WTC11 (cell line): Measurements from ENCODE around the gene ZNF593. TPM values are rescaled to one million over a fixed set of nuclear protein-coding genes. Genes with fewer than 3 reads are reported as not detected.

Experiments used
- ATF1 ChIP-seq: sonication (generic); formaldehyde crosslinking; IDR thresholded peaks from 2 replicates; pipeline ENCODE4 v1.8.1; 2023; ENCODE audit warnings: mild to moderate bottlenecking, moderate library complexity, missing genetic modification reagents
- CREM ChIP-seq: sonication (generic); formaldehyde crosslinking; IDR thresholded peaks from 2 replicates; pipeline ENCODE4 v1.8.1; 2022; ENCODE audit warnings: mild to moderate bottlenecking, missing genetic modification reagents, moderate library complexity
- JAZF1 ChIP-seq: fragments of 250-450 bp; sonication (Bioruptor Pico); IDR thresholded peaks from 2 replicates; pipeline ENCODE4 v1.9.0; 2021; ENCODE audit warnings: moderate library complexity, mild to moderate bottlenecking, inconsistent platforms
- KAT7 ChIP-seq: sonication (generic); formaldehyde crosslinking; IDR thresholded peaks from 2 replicates; pipeline ENCODE4 v1.8.1; 2023; ENCODE audit warnings: missing genetic modification reagents, mild to moderate bottlenecking, borderline replicate concordance
- MXD4 ChIP-seq: fragments of 250-450 bp; sonication (Bioruptor Pico); IDR thresholded peaks from 2 replicates; pipeline ENCODE4 v1.8.0; 2021; ENCODE audit warnings: mild to moderate bottlenecking, moderate library complexity, borderline replicate concordance
- MYBL2 ChIP-seq: sonication (generic); formaldehyde crosslinking; IDR thresholded peaks from 2 replicates; pipeline ENCODE4 v1.8.1; 2023; ENCODE audit warnings: mild to moderate bottlenecking, moderate library complexity, missing genetic modification reagents
- NFE2L1 ChIP-seq: sonication (generic); formaldehyde crosslinking; IDR thresholded peaks from 2 replicates; pipeline ENCODE4 v1.8.1; 2023; ENCODE audit warnings: missing genetic modification reagents
- OVOL2 ChIP-seq: fragments of 250-450 bp; sonication (Bioruptor Pico); IDR thresholded peaks from 2 replicates; pipeline ENCODE4 v1.9.0; 2021; ENCODE audit warnings: mild to moderate bottlenecking, borderline replicate concordance
- SOX15 ChIP-seq: fragments of 250-450 bp; sonication (Bioruptor Pico); IDR thresholded peaks from 2 replicates; pipeline ENCODE4 v1.9.0; 2021; ENCODE audit warnings: mild to moderate bottlenecking
- TEAD1 ChIP-seq: sonication (generic); formaldehyde crosslinking; IDR thresholded peaks from 2 replicates; pipeline ENCODE4 v1.8.0; 2022; ENCODE audit warnings: mild to moderate bottlenecking, missing genetic modification reagents
- ZBTB21 ChIP-seq: sonication (generic); formaldehyde crosslinking; IDR thresholded peaks from 2 replicates; pipeline ENCODE4 v1.8.1; 2023; ENCODE audit warnings: mild to moderate bottlenecking, missing genetic modification reagents, borderline replicate concordance
- ZNF138 ChIP-seq: sonication (generic); formaldehyde crosslinking; conservative IDR thresholded peaks from 2 replicates; pipeline ENCODE4 v1.8.1; 2022; ENCODE audit warnings: mild to moderate bottlenecking, moderate library complexity, missing genetic modification reagents
- ZNF263 ChIP-seq: sonication (generic); formaldehyde crosslinking; IDR thresholded peaks from 2 replicates; pipeline ENCODE4 v1.8.1; 2022; ENCODE audit warnings: low read depth, mild to moderate bottlenecking, moderate library complexity, missing genetic modification reagents
- ZNF396 ChIP-seq: fragments of 250-450 bp; sonication (Bioruptor Pico); IDR thresholded peaks from 2 replicates; pipeline ENCODE4 v1.8.0; 2021; ENCODE audit warnings: mild to moderate bottlenecking, moderate library complexity, borderline replicate concordance
- ZNF423 ChIP-seq: fragments of 250-450 bp; sonication (Bioruptor Pico); IDR thresholded peaks from 2 replicates; pipeline ENCODE4 v2.1.2; 2022; ENCODE audit warnings: mild to moderate bottlenecking, moderate library complexity
- total RNA-seq: library from RNA; stranded (reverse); gene quantifications from 3 replicates; pipeline ENCODE4 v1.2.3, GENCODE V29; 2021
- TF ChIP-seq, protein P1 (sequence below): sonication (generic); formaldehyde crosslinking; IDR thresholded peaks from 2 replicates; pipeline ENCODE4 v1.8.0; 2023; ENCODE audit warnings: mild to moderate bottlenecking, missing genetic modification reagents
- TF ChIP-seq, protein P2 (sequence below): sonication (generic); formaldehyde crosslinking; IDR thresholded peaks from 2 replicates; pipeline ENCODE4 v1.8.1; 2022; ENCODE audit warnings: mild to moderate bottlenecking, missing genetic modification reagents, moderate library complexity, borderline replicate concordance
- TF ChIP-seq, protein P3 (sequence below): fragments of 250-450 bp; sonication (Bioruptor Pico); IDR thresholded peaks from 2 replicates; pipeline ENCODE4 v1.9.0; 2021; ENCODE audit warnings: mild to moderate bottlenecking
- TF ChIP-seq, protein P4 (sequence below): sonication (generic); formaldehyde crosslinking; IDR thresholded peaks from 2 replicates; pipeline ENCODE4 v1.8.0; 2022; ENCODE audit warnings: mild to moderate bottlenecking, missing genetic modification reagents
- TF ChIP-seq, protein P5 (sequence below): sonication (generic); formaldehyde crosslinking; IDR thresholded peaks from 2 replicates; pipeline ENCODE4 v1.8.1; 2023; ENCODE audit warnings: mild to moderate bottlenecking, moderate library complexity, missing genetic modification reagents
- TF ChIP-seq, protein P6 (sequence below): sonication (generic); formaldehyde crosslinking; IDR thresholded peaks from 2 replicates; pipeline ENCODE4 v1.8.1; 2022; ENCODE audit warnings: low read depth, missing genetic modification reagents, borderline replicate concordance
- TF ChIP-seq, protein P7 (sequence below): sonication (generic); formaldehyde crosslinking; IDR thresholded peaks from 2 replicates; pipeline ENCODE4 v1.8.0; 2022; ENCODE audit warnings: mild to moderate bottlenecking, missing genetic modification reagents
- TF ChIP-seq, protein P8 (sequence below): sonication (generic); formaldehyde crosslinking; IDR thresholded peaks from 2 replicates; pipeline ENCODE4 v1.8.1; 2023; ENCODE audit warnings: mild to moderate bottlenecking, missing genetic modification reagents

Gene ZNF593
- total RNA-seq, 1 experiment from 2014 or later, result 49.1 TPM

DNA sequence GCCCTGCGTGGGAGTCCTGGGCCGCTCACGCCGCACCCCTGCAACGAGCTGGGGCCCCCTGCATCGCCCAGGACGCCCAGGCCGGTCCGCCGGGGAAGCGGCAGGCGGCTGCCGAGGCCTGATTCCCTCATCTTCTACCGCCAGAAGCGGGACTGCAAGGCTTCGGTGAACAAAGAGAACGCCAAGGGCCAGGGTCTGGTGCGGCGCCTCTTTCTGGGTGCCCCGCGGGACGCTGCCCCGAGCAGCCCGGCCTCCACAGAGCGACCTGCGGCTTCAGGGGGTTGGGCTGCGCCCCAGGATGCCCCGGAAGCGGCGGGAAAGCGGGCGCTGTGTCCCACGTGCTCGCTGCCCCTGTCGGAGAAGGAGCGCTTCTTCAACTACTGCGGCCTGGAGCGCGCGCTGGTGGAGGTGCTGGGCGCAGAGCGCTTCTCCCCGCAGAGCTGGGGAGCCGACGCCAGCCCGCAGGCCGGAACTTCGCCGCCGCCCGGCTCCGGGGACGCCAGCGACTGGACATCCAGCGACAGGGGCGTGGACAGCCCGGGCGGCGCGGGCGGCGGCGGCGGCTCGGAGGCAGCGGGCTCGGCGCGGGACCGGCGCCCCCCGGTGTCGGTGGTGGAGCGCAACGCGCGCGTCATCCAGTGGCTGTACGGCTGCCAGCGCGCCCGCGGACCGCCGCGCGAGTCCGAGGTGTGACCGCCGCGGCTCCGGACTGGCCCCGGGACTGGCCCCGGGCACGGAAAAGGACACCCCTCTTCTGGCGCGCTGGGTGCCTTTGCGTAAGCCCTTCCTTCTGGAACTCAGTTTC is 8.1 kb upstream of the ZNF593 start (continued):
- TF ChIP-seq ZBTB21 (CRISPR knock-in tag) (peak; percentile 75; the same call in 1 of the 2 replicates), TEAD1 (peak; percentile 91; the same call in 1 of the 2 replicates), NFE2L1 (peak; percentile 87; the same call in 1 of the 2 replicates), ZNF138 (CRISPR knock-in tag) (no peak), ATF1 (0 out of 2 replicates have a peak, but pooled peaks have one; percentile 60), ZNF263 (CRISPR knock-in tag) (peak; percentile 44; the same call in 1 of the 2 replicates), MYBL2 (CRISPR knock-in tag) (peak; percentile 92), CREM (CRISPR knock-in tag) (peak; percentile 75; the same call in 1 of the 2 replicates), ZNF396 (CRISPR knock-in tag) (no peak), ZNF423 (CRISPR knock-in tag) (peak; percentile 58; the same call in 1 of the 2 replicates), KAT7 (0 out of 2 replicates have a peak, but pooled peaks have one; percentile 71), MXD4 (CRISPR knock-in tag) (no peak), OVOL2 (CRISPR knock-in tag) (no peak), SOX15 (no peak), JAZF1 (CRISPR knock-in tag) (no peak)
- TF ChIP-seq, protein P1, sequence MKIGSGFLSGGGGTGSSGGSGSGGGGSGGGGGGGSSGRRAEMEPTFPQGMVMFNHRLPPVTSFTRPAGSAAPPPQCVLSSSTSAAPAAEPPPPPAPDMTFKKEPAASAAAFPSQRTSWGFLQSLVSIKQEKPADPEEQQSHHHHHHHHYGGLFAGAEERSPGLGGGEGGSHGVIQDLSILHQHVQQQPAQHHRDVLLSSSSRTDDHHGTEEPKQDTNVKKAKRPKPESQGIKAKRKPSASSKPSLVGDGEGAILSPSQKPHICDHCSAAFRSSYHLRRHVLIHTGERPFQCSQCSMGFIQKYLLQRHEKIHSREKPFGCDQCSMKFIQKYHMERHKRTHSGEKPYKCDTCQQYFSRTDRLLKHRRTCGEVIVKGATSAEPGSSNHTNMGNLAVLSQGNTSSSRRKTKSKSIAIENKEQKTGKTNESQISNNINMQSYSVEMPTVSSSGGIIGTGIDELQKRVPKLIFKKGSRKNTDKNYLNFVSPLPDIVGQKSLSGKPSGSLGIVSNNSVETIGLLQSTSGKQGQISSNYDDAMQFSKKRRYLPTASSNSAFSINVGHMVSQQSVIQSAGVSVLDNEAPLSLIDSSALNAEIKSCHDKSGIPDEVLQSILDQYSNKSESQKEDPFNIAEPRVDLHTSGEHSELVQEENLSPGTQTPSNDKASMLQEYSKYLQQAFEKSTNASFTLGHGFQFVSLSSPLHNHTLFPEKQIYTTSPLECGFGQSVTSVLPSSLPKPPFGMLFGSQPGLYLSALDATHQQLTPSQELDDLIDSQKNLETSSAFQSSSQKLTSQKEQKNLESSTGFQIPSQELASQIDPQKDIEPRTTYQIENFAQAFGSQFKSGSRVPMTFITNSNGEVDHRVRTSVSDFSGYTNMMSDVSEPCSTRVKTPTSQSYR, result 0 out of 2 replicates have a peak, but pooled peaks have one; percentile 37
- TF ChIP-seq, protein P2, sequence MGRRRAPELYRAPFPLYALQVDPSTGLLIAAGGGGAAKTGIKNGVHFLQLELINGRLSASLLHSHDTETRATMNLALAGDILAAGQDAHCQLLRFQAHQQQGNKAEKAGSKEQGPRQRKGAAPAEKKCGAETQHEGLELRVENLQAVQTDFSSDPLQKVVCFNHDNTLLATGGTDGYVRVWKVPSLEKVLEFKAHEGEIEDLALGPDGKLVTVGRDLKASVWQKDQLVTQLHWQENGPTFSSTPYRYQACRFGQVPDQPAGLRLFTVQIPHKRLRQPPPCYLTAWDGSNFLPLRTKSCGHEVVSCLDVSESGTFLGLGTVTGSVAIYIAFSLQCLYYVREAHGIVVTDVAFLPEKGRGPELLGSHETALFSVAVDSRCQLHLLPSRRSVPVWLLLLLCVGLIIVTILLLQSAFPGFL (CRISPR knock-in tag), result no peak
- TF ChIP-seq, protein P3, sequence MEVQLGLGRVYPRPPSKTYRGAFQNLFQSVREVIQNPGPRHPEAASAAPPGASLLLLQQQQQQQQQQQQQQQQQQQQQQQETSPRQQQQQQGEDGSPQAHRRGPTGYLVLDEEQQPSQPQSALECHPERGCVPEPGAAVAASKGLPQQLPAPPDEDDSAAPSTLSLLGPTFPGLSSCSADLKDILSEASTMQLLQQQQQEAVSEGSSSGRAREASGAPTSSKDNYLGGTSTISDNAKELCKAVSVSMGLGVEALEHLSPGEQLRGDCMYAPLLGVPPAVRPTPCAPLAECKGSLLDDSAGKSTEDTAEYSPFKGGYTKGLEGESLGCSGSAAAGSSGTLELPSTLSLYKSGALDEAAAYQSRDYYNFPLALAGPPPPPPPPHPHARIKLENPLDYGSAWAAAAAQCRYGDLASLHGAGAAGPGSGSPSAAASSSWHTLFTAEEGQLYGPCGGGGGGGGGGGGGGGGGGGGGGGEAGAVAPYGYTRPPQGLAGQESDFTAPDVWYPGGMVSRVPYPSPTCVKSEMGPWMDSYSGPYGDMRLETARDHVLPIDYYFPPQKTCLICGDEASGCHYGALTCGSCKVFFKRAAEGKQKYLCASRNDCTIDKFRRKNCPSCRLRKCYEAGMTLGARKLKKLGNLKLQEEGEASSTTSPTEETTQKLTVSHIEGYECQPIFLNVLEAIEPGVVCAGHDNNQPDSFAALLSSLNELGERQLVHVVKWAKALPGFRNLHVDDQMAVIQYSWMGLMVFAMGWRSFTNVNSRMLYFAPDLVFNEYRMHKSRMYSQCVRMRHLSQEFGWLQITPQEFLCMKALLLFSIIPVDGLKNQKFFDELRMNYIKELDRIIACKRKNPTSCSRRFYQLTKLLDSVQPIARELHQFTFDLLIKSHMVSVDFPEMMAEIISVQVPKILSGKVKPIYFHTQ (CRISPR knock-in tag), result no peak
- TF ChIP-seq, protein P4, sequence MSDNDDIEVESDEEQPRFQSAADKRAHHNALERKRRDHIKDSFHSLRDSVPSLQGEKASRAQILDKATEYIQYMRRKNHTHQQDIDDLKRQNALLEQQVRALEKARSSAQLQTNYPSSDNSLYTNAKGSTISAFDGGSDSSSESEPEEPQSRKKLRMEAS (CRISPR knock-in tag), result peak; percentile 98
- TF ChIP-seq, protein P5, sequence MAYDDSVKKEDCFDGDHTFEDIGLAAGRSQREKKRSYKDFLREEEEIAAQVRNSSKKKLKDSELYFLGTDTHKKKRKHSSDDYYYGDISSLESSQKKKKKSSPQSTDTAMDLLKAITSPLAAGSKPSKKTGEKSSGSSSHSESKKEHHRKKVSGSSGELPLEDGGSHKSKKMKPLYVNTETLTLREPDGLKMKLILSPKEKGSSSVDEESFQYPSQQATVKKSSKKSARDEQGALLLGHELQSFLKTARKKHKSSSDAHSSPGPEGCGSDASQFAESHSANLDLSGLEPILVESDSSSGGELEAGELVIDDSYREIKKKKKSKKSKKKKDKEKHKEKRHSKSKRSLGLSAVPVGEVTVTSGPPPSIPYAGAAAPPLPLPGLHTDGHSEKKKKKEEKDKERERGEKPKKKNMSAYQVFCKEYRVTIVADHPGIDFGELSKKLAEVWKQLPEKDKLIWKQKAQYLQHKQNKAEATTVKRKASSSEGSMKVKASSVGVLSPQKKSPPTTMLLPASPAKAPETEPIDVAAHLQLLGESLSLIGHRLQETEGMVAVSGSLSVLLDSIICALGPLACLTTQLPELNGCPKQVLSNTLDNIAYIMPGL (CRISPR knock-in tag), result peak; percentile 90
- TF ChIP-seq, protein P6, sequence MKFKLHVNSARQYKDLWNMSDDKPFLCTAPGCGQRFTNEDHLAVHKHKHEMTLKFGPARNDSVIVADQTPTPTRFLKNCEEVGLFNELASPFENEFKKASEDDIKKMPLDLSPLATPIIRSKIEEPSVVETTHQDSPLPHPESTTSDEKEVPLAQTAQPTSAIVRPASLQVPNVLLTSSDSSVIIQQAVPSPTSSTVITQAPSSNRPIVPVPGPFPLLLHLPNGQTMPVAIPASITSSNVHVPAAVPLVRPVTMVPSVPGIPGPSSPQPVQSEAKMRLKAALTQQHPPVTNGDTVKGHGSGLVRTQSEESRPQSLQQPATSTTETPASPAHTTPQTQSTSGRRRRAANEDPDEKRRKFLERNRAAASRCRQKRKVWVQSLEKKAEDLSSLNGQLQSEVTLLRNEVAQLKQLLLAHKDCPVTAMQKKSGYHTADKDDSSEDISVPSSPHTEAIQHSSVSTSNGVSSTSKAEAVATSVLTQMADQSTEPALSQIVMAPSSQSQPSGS (CRISPR knock-in tag), result no peak
- TF ChIP-seq, protein P7, sequence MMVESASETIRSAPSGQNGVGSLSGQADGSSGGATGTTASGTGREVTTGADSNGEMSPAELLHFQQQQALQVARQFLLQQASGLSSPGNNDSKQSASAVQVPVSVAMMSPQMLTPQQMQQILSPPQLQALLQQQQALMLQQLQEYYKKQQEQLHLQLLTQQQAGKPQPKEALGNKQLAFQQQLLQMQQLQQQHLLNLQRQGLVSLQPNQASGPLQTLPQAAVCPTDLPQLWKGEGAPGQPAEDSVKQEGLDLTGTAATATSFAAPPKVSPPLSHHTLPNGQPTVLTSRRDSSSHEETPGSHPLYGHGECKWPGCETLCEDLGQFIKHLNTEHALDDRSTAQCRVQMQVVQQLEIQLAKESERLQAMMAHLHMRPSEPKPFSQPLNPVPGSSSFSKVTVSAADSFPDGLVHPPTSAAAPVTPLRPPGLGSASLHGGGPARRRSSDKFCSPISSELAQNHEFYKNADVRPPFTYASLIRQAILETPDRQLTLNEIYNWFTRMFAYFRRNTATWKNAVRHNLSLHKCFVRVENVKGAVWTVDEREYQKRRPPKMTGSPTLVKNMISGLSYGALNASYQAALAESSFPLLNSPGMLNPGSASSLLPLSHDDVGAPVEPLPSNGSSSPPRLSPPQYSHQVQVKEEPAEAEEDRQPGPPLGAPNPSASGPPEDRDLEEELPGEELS (CRISPR knock-in tag), result peak; percentile 96
- TF ChIP-seq, protein P8, sequence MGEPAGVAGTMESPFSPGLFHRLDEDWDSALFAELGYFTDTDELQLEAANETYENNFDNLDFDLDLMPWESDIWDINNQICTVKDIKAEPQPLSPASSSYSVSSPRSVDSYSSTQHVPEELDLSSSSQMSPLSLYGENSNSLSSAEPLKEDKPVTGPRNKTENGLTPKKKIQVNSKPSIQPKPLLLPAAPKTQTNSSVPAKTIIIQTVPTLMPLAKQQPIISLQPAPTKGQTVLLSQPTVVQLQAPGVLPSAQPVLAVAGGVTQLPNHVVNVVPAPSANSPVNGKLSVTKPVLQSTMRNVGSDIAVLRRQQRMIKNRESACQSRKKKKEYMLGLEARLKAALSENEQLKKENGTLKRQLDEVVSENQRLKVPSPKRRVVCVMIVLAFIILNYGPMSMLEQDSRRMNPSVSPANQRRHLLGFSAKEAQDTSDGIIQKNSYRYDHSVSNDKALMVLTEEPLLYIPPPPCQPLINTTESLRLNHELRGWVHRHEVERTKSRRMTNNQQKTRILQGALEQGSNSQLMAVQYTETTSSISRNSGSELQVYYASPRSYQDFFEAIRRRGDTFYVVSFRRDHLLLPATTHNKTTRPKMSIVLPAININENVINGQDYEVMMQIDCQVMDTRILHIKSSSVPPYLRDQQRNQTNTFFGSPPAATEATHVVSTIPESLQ (CRISPR knock-in tag), result no peak
